Lower leg skin (tissue), 4 donors: Measurements from ENCODE around the gene IRGQ. TPM values are rescaled to one million over a fixed set of nuclear protein-coding genes. Genes with fewer than 3 reads are reported as not detected.
"Not testable (repeated sequence)": the region's sequence is repeated elsewhere in the genome, so short reads cannot be mapped to it uniquely, and the experiment has no call there.

ENCODE experiments used
- DNase-seq, 2 donors: peaks; one replicate each; pipeline ENCODE4 v3.0.0-alpha.2; 2019; ENCODE audit warnings: low spot score in 2 of 2
- H3K4me3 ChIP-seq: fragments of 200-600 bp; sonication (generic); 2 replicates; pipeline ENCODE4 v1.5.1; 2017; ENCODE audit warnings: mild to moderate bottlenecking, low read depth; ENCODE audit not compliant: poor library complexity, severe bottlenecking
- CTCF ChIP-seq, 3 donors: fragments of 450-650 bp; IDR thresholded peaks; one replicate each; pipeline ENCODE4 v1.5.1; 2016; ENCODE audit warnings: antibody characterized with exemption in 3 of 3, mild to moderate bottlenecking in 3 of 3, moderate library complexity in 2 of 3
- POLR2A ChIP-seq, 2 donors: fragments of 450-650 bp; IDR thresholded peaks; one replicate each; pipeline ENCODE4 v1.6.1; 2016 to 2017; ENCODE audit warnings: antibody characterized with exemption in 2 of 2, mild to moderate bottlenecking in 1 of 2, moderate library complexity in 1 of 2
- WGBS, 2 donors: methylation state at CpG; one replicate each; pipeline ENCODE4 v1.1.5; 2018; 5-methylcytosine and 5-hydroxymethylcytosine counted together
- intact Hi-C: fragments of 100-400 bp; cut with DNase I; formaldehyde crosslinking; loops from one replicate; pipeline ENCODE4 v1.15.0; 2023; ENCODE audit warnings: low total_unique reads
- total RNA-seq, 4 donors: library from RNA; depleted of rRNA; stranded (reverse); fragments of >200 nt; gene quantifications; one replicate each; pipeline ENCODE4 v1.1.0, GENCODE V29; 2016

The IRGQ gene
- total RNA-seq, 4 donors from 2014 or later, result 17.4 to 38.9 (median 21.7) TPM

GRCh38 chr19:43551399-43552197, 44.3 kb downstream of the IRGQ start:
- intact Hi-C loops, result no loop called here
- WGBS, 2 donors, result 92 to 97% methylated on average over 23 of the region's 23 CpGs
- DNase-seq, result no peak

GRCh38 chr19:43548706-43549105, 47.2 kb downstream of the IRGQ start:
- WGBS, 2 donors, result 87 to 93% methylated on average over 2 of the region's 2 CpGs
- no peak overlapping the region for H3K4me3 ChIP-seq
- no peak for DNase-seq
- intact Hi-C loops, result no loop called here
- TF ChIP-seq CTCF (IDR thresholded peaks at IDR 0.05) (no peak), POLR2A (IDR thresholded peaks at IDR 0.05) (no peak)

More at GRCh38 chr19:43551399-43552197, 44.3 kb downstream of the IRGQ start:
- no peak overlapping the region for H3K4me3 ChIP-seq
- TF ChIP-seq POLR2A (IDR thresholded peaks at IDR 0.05) (no peak), CTCF (IDR thresholded peaks at IDR 0.05) (no peak)

GRCh38 chr19:43547926-43548325, 48.0 kb downstream of the IRGQ start:
- 84 to 91% methylated on average over 2 to 5 of the region's 24 CpGs for WGBS, 2 donors
- H3K4me3 ChIP-seq, intact Hi-C loops, DNase-seq: not testable (repeated sequence)

GRCh38 chr19:43546581-43546980, 49.4 kb downstream of the IRGQ start:
- H3K4me3 ChIP-seq, result no peak overlapping the region
- TF ChIP-seq CTCF (IDR thresholded peaks at IDR 0.05) (no peak), POLR2A (IDR thresholded peaks at IDR 0.05) (no peak)
- DNase-seq, result no peak
- intact Hi-C loops, result no loop called here
- 94 to 97% methylated on average over 2 to 3 of the region's 3 CpGs for WGBS, 2 donors

GRCh38 chr19:43545981-43546380, 50.0 kb downstream of the IRGQ start:
- no peak overlapping the region for H3K4me3 ChIP-seq
- WGBS, 2 donors, result 77 to 78% methylated on average over 2 of the region's 2 CpGs
- TF ChIP-seq POLR2A (IDR thresholded peaks at IDR 0.05) (no peak), CTCF (IDR thresholded peaks at IDR 0.05) (no peak)
- no peak for DNase-seq
- intact Hi-C loops, result no loop called here

- WGBS, 2 donors, result 83 to 89% methylated on average over 5 of the region's 5 CpGs
- no peak for DNase-seq
Observed at GRCh38 chr19:43545276-43545675, 50.7 kb downstream of the IRGQ start.

More at GRCh38 chr19:43545276-43545675, 50.7 kb downstream of the IRGQ start:
- TF ChIP-seq CTCF (IDR thresholded peaks at IDR 0.05), result no peak
- no peak for TF ChIP-seq POLR2A (IDR thresholded peaks at IDR 0.05)
- intact Hi-C loops, result no loop called here
- H3K4me3 ChIP-seq, result no peak overlapping the region
